ENCODE data around the gene PAK1. TPM values are rescaled to one million over a fixed set of nuclear protein-coding genes. Genes with fewer than 3 reads are reported as not detected.

PAK1 gene
- total and polyA plus RNA-seq, 9 of the 15 experiments (the other 6 are each of a cell fraction or from before 2014, with no cell fraction given) = 0.52 to 11.7 (median 1.9) TPM

DNA sequence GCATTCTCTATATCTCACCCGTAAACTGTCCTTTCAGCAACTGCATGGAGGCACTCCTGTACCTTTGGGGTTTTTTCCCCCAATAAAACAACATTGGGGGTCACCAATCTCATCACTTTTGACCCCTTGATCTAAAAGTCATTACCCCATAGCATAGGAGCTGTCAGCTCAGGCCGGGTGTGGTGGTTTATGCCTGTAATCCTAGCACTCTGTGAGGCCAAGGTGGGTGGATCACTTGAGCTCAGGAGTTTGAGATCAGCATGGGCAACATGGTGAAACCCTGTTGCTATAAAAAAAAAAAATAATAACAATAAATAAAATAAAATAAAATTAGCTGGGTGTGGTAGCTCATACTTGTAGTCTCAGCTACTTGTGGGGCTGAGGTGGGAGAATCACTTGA is 155.3 kb downstream of the PAK1 start:
- H3K9me3 ChIP-seq (replicated peaks; ENCODE audit: control insufficient read depth, insufficient read depth, low read depth, low read length) = no peaks in the 10 kb centered on the region
- no peak overlapping the region for H3K4me3 ChIP-seq
- H3K4me2 ChIP-seq (ENCODE audit: insufficient read depth, low read length) = no peak overlapping the region
- BruUV-seq (replicated peaks) = no TSS peak
- ChIA-PET CTCF (ENCODE audit: low intra/inter-chr PET ratio) (no interaction called here), POLR2A (no interaction called here)
- intact Hi-C loops (cut with micrococcal nuclease) (no loop called here), in situ Hi-C loops (cut with MboI) (no loop called here)
- H2AFZ ChIP-seq (ENCODE audit: low read depth, low read length) = no peak overlapping the region
- H3K9me1 ChIP-seq (ENCODE audit: control insufficient read depth, insufficient read depth, low read length) = no peaks in the 10 kb centered on the region
- H4K20me1 ChIP-seq (replicated peaks; ENCODE audit: control insufficient read depth, insufficient read depth, low read length) = no peaks in the 10 kb centered on the region
- DNase-seq (ENCODE audit: extremely low read depth in 1 of 4, low spot score in 3 of 4) (no peak), FAIRE-seq (no peak), ATAC-seq (no peak)
- no peaks in the 10 kb centered on the region for H3K4me1 ChIP-seq (replicated peaks in 1 of 2; ENCODE audit: control insufficient read depth in 2 of 2, insufficient read depth in 2 of 2, low read length in 2 of 2)
- H3K79me2 ChIP-seq (ENCODE audit: control insufficient read depth, insufficient read depth, low read length) = no peaks in the 10 kb centered on the region
- H3K9ac ChIP-seq (ENCODE audit: insufficient read depth in 1 of 2, low read depth in 2 of 2, low read length in 2 of 2) = no peak overlapping the region
- peaks cover 13% of the 10 kb centered on the region in 2 experiments; a peak in 4 of 5 replicates for H3K27me3 ChIP-seq (ENCODE audit: control insufficient read depth in 2 of 2, insufficient read depth in 2 of 2, low read length in 2 of 2)
- 4% methylated on average over 2 of the region's 2 CpGs for WGBS (ENCODE audit: insufficient coverage, low coverage, missing lambda C conversion rate)
- no peaks in the 10 kb centered on the region for H3K36me3 ChIP-seq (ENCODE audit: control insufficient read depth, insufficient read depth, low read length)
- H3K27ac ChIP-seq (ENCODE audit: extremely low read depth, low read depth, low read length) = no peak overlapping the region
- TF ChIP-seq, protein P1, sequence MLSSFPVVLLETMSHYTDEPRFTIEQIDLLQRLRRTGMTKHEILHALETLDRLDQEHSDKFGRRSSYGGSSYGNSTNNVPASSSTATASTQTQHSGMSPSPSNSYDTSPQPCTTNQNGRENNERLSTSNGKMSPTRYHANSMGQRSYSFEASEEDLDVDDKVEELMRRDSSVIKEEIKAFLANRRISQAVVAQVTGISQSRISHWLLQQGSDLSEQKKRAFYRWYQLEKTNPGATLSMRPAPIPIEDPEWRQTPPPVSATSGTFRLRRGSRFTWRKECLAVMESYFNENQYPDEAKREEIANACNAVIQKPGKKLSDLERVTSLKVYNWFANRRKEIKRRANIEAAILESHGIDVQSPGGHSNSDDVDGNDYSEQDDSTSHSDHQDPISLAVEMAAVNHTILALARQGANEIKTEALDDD (IDR thresholded peaks at IDR 0.05) = no peak
- TF ChIP-seq, protein P2, sequence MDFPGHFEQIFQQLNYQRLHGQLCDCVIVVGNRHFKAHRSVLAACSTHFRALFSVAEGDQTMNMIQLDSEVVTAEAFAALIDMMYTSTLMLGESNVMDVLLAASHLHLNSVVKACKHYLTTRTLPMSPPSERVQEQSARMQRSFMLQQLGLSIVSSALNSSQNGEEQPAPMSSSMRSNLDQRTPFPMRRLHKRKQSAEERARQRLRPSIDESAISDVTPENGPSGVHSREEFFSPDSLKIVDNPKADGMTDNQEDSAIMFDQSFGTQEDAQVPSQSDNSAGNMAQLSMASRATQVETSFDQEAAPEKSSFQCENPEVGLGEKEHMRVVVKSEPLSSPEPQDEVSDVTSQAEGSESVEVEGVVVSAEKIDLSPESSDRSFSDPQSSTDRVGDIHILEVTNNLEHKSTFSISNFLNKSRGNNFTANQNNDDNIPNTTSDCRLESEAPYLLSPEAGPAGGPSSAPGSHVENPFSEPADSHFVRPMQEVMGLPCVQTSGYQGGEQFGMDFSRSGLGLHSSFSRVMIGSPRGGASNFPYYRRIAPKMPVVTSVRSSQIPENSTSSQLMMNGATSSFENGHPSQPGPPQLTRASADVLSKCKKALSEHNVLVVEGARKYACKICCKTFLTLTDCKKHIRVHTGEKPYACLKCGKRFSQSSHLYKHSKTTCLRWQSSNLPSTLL (IDR thresholded peaks at IDR 0.05) = no peak
- no peak for TF ChIP-seq ZNF586 (CRISPR knock-in tag; conservative IDR thresholded peaks at IDR 0.05)
- TF ChIP-seq ESRRB (CRISPR knock-in tag; IDR thresholded peaks at IDR 0.05; ENCODE audit: borderline replicate concordance) = no peak
- TF ChIP-seq RCOR1 (IDR thresholded peaks at IDR 0.05; ENCODE audit: borderline replicate concordance in 1 of 2, low read depth in 2 of 2, low read length in 2 of 2) = no peak
- TF ChIP-seq SAP30 (IDR thresholded peaks at IDR 0.05; ENCODE audit: borderline replicate concordance, insufficient read depth, low read depth, low read length, poor library complexity, severe bottlenecking) = no peak
- TF ChIP-seq ZFP30 (CRISPR knock-in tag; IDR thresholded peaks at IDR 0.05; ENCODE audit: borderline replicate concordance) = no peak
- TF ChIP-seq ZNF507 (tag; conservative IDR thresholded peaks at IDR 0.05) = no peak
- TF ChIP-seq, protein P3, sequence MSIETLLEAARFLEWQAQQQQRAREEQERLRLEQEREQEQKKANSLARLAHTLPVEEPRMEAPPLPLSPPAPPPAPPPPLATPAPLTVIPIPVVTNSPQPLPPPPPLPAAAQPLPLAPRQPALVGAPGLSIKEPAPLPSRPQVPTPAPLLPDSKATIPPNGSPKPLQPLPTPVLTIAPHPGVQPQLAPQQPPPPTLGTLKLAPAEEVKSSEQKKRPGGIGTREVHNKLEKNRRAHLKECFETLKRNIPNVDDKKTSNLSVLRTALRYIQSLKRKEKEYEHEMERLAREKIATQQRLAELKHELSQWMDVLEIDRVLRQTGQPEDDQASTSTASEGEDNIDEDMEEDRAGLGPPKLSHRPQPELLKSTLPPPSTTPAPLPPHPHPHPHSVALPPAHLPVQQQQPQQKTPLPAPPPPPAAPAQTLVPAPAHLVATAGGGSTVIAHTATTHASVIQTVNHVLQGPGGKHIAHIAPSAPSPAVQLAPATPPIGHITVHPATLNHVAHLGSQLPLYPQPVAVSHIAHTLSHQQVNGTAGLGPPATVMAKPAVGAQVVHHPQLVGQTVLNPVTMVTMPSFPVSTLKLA (conservative IDR thresholded peaks at IDR 0.05) = no peak
- TF ChIP-seq, protein P4, sequence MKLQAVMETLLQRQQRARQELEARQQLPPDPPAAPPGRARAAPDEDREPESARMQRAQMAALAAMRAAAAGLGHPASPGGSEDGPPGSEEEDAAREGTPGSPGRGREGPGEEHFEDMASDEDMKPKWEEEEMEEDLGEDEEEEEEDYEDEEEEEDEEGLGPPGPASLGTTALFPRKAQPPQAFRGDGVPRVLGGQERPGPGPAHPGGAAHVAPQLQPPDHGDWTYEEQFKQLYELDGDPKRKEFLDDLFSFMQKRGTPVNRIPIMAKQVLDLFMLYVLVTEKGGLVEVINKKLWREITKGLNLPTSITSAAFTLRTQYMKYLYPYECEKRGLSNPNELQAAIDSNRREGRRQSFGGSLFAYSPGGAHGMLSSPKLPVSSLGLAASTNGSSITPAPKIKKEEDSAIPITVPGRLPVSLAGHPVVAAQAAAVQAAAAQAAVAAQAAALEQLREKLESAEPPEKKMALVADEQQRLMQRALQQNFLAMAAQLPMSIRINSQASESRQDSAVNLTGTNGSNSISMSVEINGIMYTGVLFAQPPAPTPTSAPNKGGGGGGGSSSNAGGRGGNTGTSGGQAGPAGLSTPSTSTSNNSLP (IDR thresholded peaks at IDR 0.05; ENCODE audit: borderline replicate concordance, low read depth, low read length) = no peak
- TF ChIP-seq ZKSCAN3 (CRISPR knock-in tag; IDR thresholded peaks at IDR 0.05) = no peak
- TF ChIP-seq CBFA2T3 (IDR thresholded peaks at IDR 0.05) = no peak
- no peak for TF ChIP-seq POLR3A (IDR thresholded peaks at IDR 0.05; ENCODE audit: borderline replicate concordance, extremely low read depth, insufficient read depth, insufficient read length)
- TF ChIP-seq GTF2E2 (tag; IDR thresholded peaks at IDR 0.05) = no peak
- no peak for TF ChIP-seq TCF7 (IDR thresholded peaks at IDR 0.05; ENCODE audit: borderline replicate concordance)
- no peak for TF ChIP-seq MTA1 (IDR thresholded peaks at IDR 0.05; ENCODE audit: borderline replicate concordance)
